Heart right ventricle (tissue), 16 donors: ENCODE results near the gene INTS1. TPM values are rescaled to one million over a fixed set of nuclear protein-coding genes. Genes with fewer than 3 reads are reported as not detected.

Experiments used
- ATAC-seq, 8 donors: fragments of 200-7000 bp; cut with Tn5 transposase; one replicate each; pipeline ENCODE4 v1.9.1; 2020; ENCODE audit warnings: mild to moderate bottlenecking in 8 of 8, moderate library complexity in 8 of 8, moderate number of reproducible peaks in 1 of 8
- DNase-seq, 2 donors: peaks; one replicate each; pipeline ENCODE4 v3.0.0-alpha.2; 2020
- H3K27ac ChIP-seq, 10 donors: fragments of 200-600 bp; sonication (generic) in 2 of 10; one replicate each; pipeline versions ENCODE4 v1.5.0 to v1.8.0; 2020 to 2022; ENCODE audit warnings: mild to moderate bottlenecking in 3 of 10
- H3K27me3 ChIP-seq, 7 donors: fragments of 200-600 bp; one replicate each; pipeline ENCODE4 v1.8.0; 2021 to 2022; ENCODE audit warnings: mild to moderate bottlenecking in 2 of 7
- H3K36me3 ChIP-seq, 9 donors: fragments of 200-600 bp; sonication (generic) in 1 of 9; one replicate each; pipeline versions ENCODE4 v1.5.0 to v1.8.0; 2020 to 2022; ENCODE audit warnings: mild to moderate bottlenecking in 2 of 9
- H3K4me1 ChIP-seq, 9 donors: fragments of 200-600 bp; sonication (generic) in 1 of 9; one replicate each; pipeline versions ENCODE4 v1.5.0 to v1.8.0; 2020 to 2022; ENCODE audit warnings: mild to moderate bottlenecking in 4 of 9
- H3K4me3 ChIP-seq, 10 donors: fragments of 200-600 bp; sonication (generic) in 2 of 10; one replicate each; pipeline versions ENCODE4 v1.5.0 to v1.8.0; 2020 to 2022; ENCODE audit warnings: mild to moderate bottlenecking in 7 of 10, moderate library complexity in 2 of 10
- H3K9me3 ChIP-seq, 11 donors: fragments of 200-600 bp in 10 of 11; sonication (generic) in 2 of 11; one replicate each; pipeline versions ENCODE4 v1.5.0 to v1.8.0; 2013 to 2022; ENCODE audit warnings: mild to moderate bottlenecking in 2 of 11, control low read depth in 1 of 11, moderate library complexity in 1 of 11
- WGBS, 2 donors: extraction: QIAGEN DNeasy Blood & Tissue Kit; methylation state at CpG; one replicate each; pipeline ENCODE4 v1.1.7; 2013; ENCODE audit warnings: inconsistent platforms in 1 of 2; 5-methylcytosine and 5-hydroxymethylcytosine counted together
- intact Hi-C, 10 donors: fragments of 100-400 bp; cut with DNase I; formaldehyde crosslinking; loops; one replicate each; pipeline versions ENCODE4 v1.11.1 to v1.14.2; 2022
- polyA plus RNA-seq, 2 donors: library from polyadenylated mRNA; stranded (reverse); fragments of 200-250 nt; gene quantifications; one replicate each; pipeline ENCODE4 v1.2.3, GENCODE V29; 2013
- total RNA-seq, 10 donors: library from RNA; stranded (reverse); fragmentation: NEBNext Ultra II Directional in 3 of 10; extraction: Animal tissue kit (Norgen Biotek cat#: 25700) in 3 of 10; gene quantifications; one replicate each; pipeline versions ENCODE4 v1.2.1 to v1.2.4, GENCODE V29; 2021 to 2023
- TF ChIP-seq, protein P1 (sequence below), 9 donors: fragments of 200-600 bp; sonication (generic) in 2 of 9; IDR thresholded peaks; one replicate each; pipeline versions ENCODE4 v1.5.0 to v1.8.0; 2021 to 2022; ENCODE audit warnings: antibody characterized with exemption in 9 of 9, mild to moderate bottlenecking in 5 of 9, moderate library complexity in 1 of 9
- donor health status: Arrhythmogenic right ventricular cardiomyopathy.
- donor health status: ischemic (EF 13 %, LVEDD 7.1; RV severe dilation, severe dysfunction).
- donor health status: healthy with polysubstance abuse.
- donor health status: DM: no; HTN: yes; CAD: no.
- donor health status: DM: no; HTN: no; CAD: no.
- donor health status: ischemic (EF 25% LVEDD 6.9; RV normal size, moderate dysfunction).
- donor health status: ischemic (EF 25% LVEDD 5.7; RV mildly dilated, moderate dysfunction).
- donor health status: healthy.
- donor health status: DM: yes; HTN: yes; CAD: no.
- donor health status: Ischemic cardiomyopathy.
- donor health status: ischemic (EF 35%, LVEDD 5.7; RV mildly dilated, moderate dysfunction).
- donor health status: nonischemic (EF 11% LVEDD 7.7; RV severe dilation, severe dysfunction).
- donor health status: DM: yes; HTN: yes; CAD: no.
- donor health status: PGD.
- donor health status: ischemic (EF 29% LVEDD 5.4; RV normal size, mild dysfunction).
- donor health status: nonischemic (EF 23%, LVEDD 6.1; RV moderate dilation, normal function).

INTS1 gene
- total and polyA plus RNA-seq, 12 donors = 41.5 to 59.4 (median 45.4) TPM

DNA sequence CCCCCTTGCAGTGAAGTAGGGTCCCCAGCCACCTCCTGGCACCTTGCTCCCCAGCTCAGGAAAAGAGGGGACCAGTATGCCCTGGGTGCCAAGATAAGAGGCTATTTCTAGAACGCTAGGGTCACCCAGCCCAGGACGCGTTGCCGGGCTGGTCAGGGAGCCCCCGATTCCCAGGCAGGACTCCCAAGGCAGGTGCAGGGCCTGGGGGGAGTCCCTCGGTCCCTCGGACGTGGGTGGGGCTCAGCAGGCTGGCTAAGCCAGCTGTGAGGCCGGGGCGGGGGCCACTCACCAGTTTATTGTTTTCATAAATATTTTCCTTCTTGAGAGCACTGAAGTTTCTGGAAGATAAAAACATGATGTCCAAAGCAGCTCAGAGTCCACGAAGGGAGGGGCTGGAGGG is 54.2 kb downstream of the INTS1 start:
- intact Hi-C loops = no loop called here
- Histone ChIP-seq H3K4me1 (peaks cover 0 to 25% (median 9%) of the 10 kb centered on the region in 9 donors), H3K36me3 (peaks cover 0 to 21% (median 0%) of the 10 kb centered on the region in 9 donors), H3K4me3 (no peak overlapping the region), H3K27ac (no peak overlapping the region), H3K27me3 (no peaks in the 10 kb centered on the region), H3K9me3 (no peaks in the 10 kb centered on the region)
- DNase-seq (no peak), ATAC-seq (no peak)
- WGBS, 2 donors = 64 to 75% methylated on average over 11 of the region's 11 CpGs
- TF ChIP-seq, protein P1, sequence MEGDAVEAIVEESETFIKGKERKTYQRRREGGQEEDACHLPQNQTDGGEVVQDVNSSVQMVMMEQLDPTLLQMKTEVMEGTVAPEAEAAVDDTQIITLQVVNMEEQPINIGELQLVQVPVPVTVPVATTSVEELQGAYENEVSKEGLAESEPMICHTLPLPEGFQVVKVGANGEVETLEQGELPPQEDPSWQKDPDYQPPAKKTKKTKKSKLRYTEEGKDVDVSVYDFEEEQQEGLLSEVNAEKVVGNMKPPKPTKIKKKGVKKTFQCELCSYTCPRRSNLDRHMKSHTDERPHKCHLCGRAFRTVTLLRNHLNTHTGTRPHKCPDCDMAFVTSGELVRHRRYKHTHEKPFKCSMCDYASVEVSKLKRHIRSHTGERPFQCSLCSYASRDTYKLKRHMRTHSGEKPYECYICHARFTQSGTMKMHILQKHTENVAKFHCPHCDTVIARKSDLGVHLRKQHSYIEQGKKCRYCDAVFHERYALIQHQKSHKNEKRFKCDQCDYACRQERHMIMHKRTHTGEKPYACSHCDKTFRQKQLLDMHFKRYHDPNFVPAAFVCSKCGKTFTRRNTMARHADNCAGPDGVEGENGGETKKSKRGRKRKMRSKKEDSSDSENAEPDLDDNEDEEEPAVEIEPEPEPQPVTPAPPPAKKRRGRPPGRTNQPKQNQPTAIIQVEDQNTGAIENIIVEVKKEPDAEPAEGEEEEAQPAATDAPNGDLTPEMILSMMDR (IDR thresholded peaks at IDR 0.05) = no peak

DNA sequence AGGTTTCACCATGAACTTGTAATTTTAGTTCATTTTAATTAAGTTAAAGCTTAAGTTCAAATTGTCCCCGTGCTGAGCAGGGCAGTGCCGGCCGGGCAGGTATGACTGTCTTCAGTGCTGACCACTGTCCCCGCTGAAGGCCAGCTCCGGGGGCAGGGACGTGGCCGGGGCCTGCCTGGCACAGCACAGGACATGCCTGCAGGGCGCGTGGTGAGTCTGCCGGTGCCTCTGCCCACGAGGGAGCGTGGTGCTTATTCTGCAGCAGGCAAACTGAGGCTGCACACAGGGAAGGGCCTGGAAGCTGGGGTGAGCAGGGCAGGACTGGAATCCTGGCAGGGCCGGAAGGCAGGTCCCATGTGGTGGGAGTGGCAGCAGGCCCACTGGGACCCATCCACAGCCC is 54.7 kb downstream of the INTS1 start:
- intact Hi-C loops = no loop called here
- Histone ChIP-seq H3K9me3 (no peaks in the 10 kb centered on the region), H3K36me3 (peaks cover 0 to 21% (median 0%) of the 10 kb centered on the region in 9 donors), H3K27me3 (no peaks in the 10 kb centered on the region), H3K4me3 (no peak overlapping the region), H3K4me1 (peaks cover 0 to 20% (median 5%) of the 10 kb centered on the region in 9 donors), H3K27ac (no peak overlapping the region)
- no peak for DNase-seq
- 86 to 92% methylated on average over 13 of the region's 13 CpGs for WGBS, 2 donors
- TF ChIP-seq, protein P1 (IDR thresholded peaks at IDR 0.05) = no peak
- no peak for ATAC-seq

DNA sequence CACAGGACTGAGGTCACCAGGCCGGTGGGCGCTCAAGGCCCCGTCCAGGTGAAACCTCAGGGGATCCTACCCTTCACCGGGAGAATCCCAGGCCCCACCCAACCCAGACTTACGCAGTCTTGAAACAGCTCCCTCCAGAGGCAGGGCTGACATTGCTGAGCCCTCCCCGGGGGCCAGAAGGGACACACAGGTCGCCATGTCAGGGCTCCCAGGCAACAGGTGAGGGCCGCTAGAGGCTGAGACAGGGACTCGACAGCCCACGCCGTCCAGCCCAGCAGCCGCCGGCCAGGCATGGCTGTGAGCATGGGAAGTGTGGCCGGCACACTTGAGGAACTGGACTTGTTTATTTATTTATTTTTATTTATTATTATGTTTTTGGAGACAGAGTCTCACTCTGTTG is 55.2 kb downstream of the INTS1 start:
- intact Hi-C loops = no loop called here
- peaks cover 0 to 15% (median 0%) of the 10 kb centered on the region in 9 donors for H3K4me1 ChIP-seq
- DNase-seq = no peak
- no peaks in the 10 kb centered on the region for H3K27me3 ChIP-seq
- 94 to 96% methylated on average over 14 of the region's 14 CpGs for WGBS, 2 donors
- no peak overlapping the region for H3K27ac ChIP-seq
- no peak overlapping the region for H3K4me3 ChIP-seq
- H3K36me3 ChIP-seq = peaks cover 0 to 21% (median 0%) of the 10 kb centered on the region in 9 donors
- TF ChIP-seq, protein P1 (IDR thresholded peaks at IDR 0.05) = no peak
- no peaks in the 10 kb centered on the region for H3K9me3 ChIP-seq
- no peak for ATAC-seq

DNA sequence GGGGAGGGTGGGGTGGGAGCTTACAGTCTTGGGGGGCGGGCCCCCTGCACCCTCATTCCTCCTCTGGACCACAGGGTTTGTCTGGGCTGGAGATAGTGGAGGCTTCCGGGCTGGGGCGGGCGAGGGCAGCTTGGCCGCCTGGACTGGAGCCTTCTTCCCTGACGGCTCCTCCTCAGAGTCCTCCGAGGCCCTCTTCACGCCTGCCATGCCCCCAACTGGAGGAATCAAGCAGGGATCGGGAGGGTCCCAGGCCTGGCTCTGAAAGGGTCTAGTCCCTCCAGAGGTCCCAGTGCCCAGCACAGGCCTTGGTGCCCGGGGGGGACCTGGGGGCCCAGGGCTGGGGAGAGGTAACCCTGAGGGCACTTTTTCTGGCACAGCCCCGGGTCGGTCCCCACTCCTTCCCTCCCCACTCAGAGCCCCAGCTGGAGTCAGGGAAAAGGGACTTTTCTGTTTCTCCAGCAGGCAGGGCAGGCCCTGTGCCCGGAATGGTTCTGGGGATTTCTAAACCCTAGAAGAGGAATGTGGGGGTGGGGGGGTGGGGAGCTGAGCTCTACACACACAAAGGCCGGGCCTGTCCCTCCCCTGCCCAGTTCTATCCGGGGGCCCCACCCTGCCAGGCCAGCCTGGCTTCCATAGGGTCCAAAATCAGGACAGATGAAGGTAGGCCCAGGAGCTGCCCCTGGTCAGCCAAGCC is 56.5 kb downstream of the INTS1 start:
- Histone ChIP-seq H3K36me3 (peaks cover 0 to 21% (median 0%) of the 10 kb centered on the region in 9 donors), H3K9me3 (no peaks in the 10 kb centered on the region), H3K27me3 (no peaks in the 10 kb centered on the region), H3K4me3 (no peak overlapping the region), H3K4me1 (peaks cover 0 to 4% (median 0%) of the 10 kb centered on the region in 9 donors), H3K27ac (peak overlapping the region in 3 of 10 donors; percentile 11 to 35 (median 31))
- TF ChIP-seq, protein P1 (IDR thresholded peaks at IDR 0.05) = no peak
- WGBS, 2 donors = 74 to 78% methylated on average over 15 of the region's 15 CpGs
- ATAC-seq = peak in 5 of 8 donors; percentile 11 to 21 (median 18)
- intact Hi-C loops = no loop called here
- no peak for DNase-seq
